Spleen (tissue), 11 donors: ENCODE results near the gene PDRG1. TPM values are rescaled to one million over a fixed set of nuclear protein-coding genes. Genes with fewer than 3 reads are reported as not detected.

Source experiments
- DNase-seq: peaks from one replicate; pipeline ENCODE4 v3.0.0-alpha.2; 2020
- H3K27ac ChIP-seq, 8 donors: fragments of 200-600 bp; sonication (generic) in 7 of 8; 1 replicate in 4 of 8; 2 replicates in 4 of 8; pipeline versions ENCODE4 v1.5.0 to v1.8.0; 2016 to 2021; ENCODE audit warnings: inconsistent platforms in 4 of 8, mild to moderate bottlenecking in 4 of 8, moderate library complexity in 1 of 8
- H3K27me3 ChIP-seq, 7 donors: fragments of 200-600 bp; sonication (generic) in 6 of 7; replicated peaks in 1 of 7; 1 replicate in 4 of 7; 2 replicates in 3 of 7; pipeline versions ENCODE4 v1.5.0 to v1.8.0; 2016 to 2021; ENCODE audit warnings: inconsistent platforms in 3 of 7, mild to moderate bottlenecking in 1 of 7
- H3K36me3 ChIP-seq, 6 donors: fragments of 200-600 bp; sonication (generic) in 5 of 6; 1 replicate in 4 of 6; 2 replicates in 2 of 6; pipeline versions ENCODE4 v1.5.0 to v1.8.0; 2016 to 2021; ENCODE audit warnings: inconsistent platforms in 2 of 6
- H3K4me1 ChIP-seq, 6 donors: fragments of 200-600 bp; sonication (generic) in 5 of 6; 1 replicate in 3 of 6; 2 replicates in 3 of 6; pipeline versions ENCODE4 v1.5.0 to v1.8.0; 2016 to 2021; ENCODE audit warnings: inconsistent platforms in 3 of 6
- H3K4me3 ChIP-seq, 8 donors: fragments of 200-600 bp; sonication (generic) in 7 of 8; 1 replicate in 4 of 8; 2 replicates in 4 of 8; pipeline versions ENCODE4 v1.5.0 to v1.8.0; 2016 to 2021; ENCODE audit warnings: inconsistent platforms in 4 of 8, mild to moderate bottlenecking in 4 of 8, moderate library complexity in 2 of 8
- H3K9me3 ChIP-seq, 8 donors: fragments of 200-600 bp; sonication (generic) in 7 of 8; 1 replicate in 4 of 8; 2 replicates in 4 of 8; pipeline versions ENCODE4 v1.5.0 to v1.8.0; 2016 to 2021; ENCODE audit warnings: inconsistent platforms in 4 of 8
- CTCF ChIP-seq, 11 experiments: fragments of 200-600 bp in 7 of 11; fragments of 450-650 bp in 4 of 11; sonication (generic) in 4 of 11; IDR thresholded peaks in 8 of 11; conservative IDR thresholded peaks in 3 of 11; 1 replicate in 7 of 11; 2 replicates in 4 of 11; pipeline versions ENCODE4 v1.4.0 to v1.8.0; 2016 to 2021; ENCODE audit warnings: antibody characterized with exemption in 11 of 11, inconsistent platforms in 4 of 11, mild to moderate bottlenecking in 1 of 11
- POLR2A ChIP-seq, 3 donors: fragments of 450-650 bp; IDR thresholded peaks; one replicate each; pipeline ENCODE4 v1.5.1; 2017; ENCODE audit warnings: antibody characterized with exemption in 3 of 3, mild to moderate bottlenecking in 1 of 3
- POLR2AphosphoS5 ChIP-seq, 3 donors: sonication (generic); formaldehyde crosslinking; IDR thresholded peaks; one replicate each; pipeline ENCODE4 v1.5.1; 2017; ENCODE audit warnings: antibody characterized with exemption in 3 of 3
- whole genome bisulfite sequencing, 5 donors: extraction: QIAGEN DNeasy Blood & Tissue Kit in 3 of 5; methylation state at CpG; one replicate each; pipeline versions ENCODE4 v1.1.5 to v1.1.7; 2013 to 2018; 5-methylcytosine and 5-hydroxymethylcytosine counted together
- intact Hi-C: fragments of 100-400 bp; cut with DNase I; formaldehyde crosslinking; loops from one replicate; pipeline ENCODE4 v1.15.0; 2023; ENCODE audit warnings: low total_unique reads
- polyA plus RNA-seq, 3 donors: library from polyadenylated mRNA; stranded (reverse); fragments of 200-250 nt; gene quantifications; one replicate each; pipeline ENCODE4 v1.2.1, GENCODE V29; 2013
- total RNA-seq, 7 donors: library from RNA; depleted of rRNA in 3 of 7; stranded (reverse); fragments of >200 nt in 3 of 7; fragmentation: NEBNext Ultra II Directional in 4 of 7; extraction: Animal tissue kit (Norgen Biotek cat#: 25700) in 4 of 7; gene quantifications; one replicate each; pipeline versions ENCODE4 v1.1.0 to v1.2.1, GENCODE V29; 2016 to 2021
- donor health status: healthy with polysubstance abuse.
- donor health status: DM: no; HTN: no; CAD: no; lungs with moderate emphysema.
- donor health status: DM: no; HTN: no; CAD: no.
- donor health status: Bipolar disorder and iron deficiency.
- donor health status: healthy.
- donor health status: DM: no; HTN: no; CAD: no.
- donor health status: DM: yes; HTN: yes; CAD: no.

Gene PDRG1
- total and polyA plus RNA-seq, 10 donors, result 8.2 to 21.1 (median 11.2) TPM

DNA sequence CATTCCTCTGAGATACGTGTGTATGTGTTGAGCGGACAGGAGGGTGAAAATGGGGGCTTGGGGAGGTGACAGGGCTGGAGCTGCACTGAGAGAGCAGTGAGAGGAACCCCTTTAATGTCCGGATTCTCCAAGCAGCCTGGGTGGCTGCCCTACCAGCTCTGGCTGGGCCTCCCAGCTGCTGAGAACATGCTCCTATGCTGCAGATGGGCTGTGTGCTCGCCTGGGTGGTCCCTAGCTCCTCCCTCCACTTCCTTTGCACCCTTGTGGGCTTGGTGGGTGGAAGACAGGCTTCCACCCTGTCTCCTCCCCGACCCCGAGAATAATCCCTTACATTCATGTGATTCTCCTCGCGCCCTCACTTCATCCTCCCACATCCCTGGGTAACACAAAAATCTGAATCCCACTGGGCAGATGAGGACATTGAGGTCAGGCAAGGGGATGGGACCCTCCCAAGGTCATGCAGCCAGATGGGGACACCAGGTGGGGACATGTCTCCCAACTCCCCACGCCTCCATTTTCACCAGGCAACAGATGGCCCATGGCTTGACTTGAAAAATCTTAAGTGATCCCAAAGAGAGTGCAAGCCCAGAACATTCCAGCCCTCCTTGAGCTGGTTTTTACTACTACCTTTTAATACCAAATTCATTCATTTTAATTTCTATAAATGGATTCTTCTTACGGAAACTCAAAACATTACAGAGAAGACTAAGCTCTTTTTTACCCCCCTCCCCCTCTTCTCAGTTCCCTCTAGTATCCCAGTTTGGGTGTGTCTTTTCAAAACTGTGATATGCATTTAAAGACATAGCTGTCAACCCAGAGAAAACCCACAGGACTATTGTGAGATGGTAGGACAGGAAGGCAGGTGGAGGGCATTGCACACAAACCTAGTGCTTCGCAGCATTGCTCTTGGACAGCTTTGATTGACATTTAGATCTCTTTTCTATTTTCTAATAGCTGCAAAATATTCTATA is 5.0 kb upstream of the PDRG1 start:
- Histone ChIP-seq H3K9me3 (no peaks in the 10 kb centered on the region), H3K4me1 (peaks cover 0 to 7% (median 2%) of the 10 kb centered on the region in 6 donors), H3K27me3 (peaks cover 0 to 17% (median 0%) of the 10 kb centered on the region in 7 donors), H3K27ac (no peak overlapping the region), H3K4me3 (no peak overlapping the region), H3K36me3 (no peaks in the 10 kb centered on the region)
- intact Hi-C loops, result loop anchor here (10.0 kb wide), 1 partner anchor 102 kb away; no protein-coding TSS in a partner anchor
- no peak for DNase-seq
- TF ChIP-seq CTCF (IDR thresholded peaks at IDR 0.05 in 8 of 11, conservative IDR thresholded peaks at IDR 0.05 in 3 of 11), result no peak
- no peak for TF ChIP-seq POLR2A (IDR thresholded peaks at IDR 0.05)
- no peak for TF ChIP-seq POLR2AphosphoS5 (IDR thresholded peaks at IDR 0.05)
- WGBS, 5 donors, result 52 to 59% (median 56%) methylated on average over 11 of the region's 11 CpGs

DNA sequence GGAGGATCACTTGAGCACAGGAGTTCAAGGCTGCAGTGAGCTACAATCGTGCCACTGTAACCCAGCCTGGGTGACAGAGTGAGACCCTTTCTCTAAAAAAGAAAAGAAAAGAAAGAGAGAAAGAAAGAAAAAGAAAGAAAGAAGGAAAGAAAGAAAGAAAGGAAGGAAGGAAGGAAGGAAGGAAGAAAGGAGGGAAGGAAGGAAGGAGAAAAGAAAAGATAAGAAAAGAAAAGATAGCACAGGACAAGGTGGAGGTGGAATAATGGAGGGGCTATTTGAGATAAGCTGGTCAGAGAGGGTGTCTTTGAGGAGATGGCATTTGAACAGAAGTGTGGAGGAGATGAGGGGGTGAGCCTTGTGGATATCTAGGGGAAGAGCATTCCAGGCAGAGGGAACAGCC is 2.7 kb upstream of the PDRG1 start:
- DNase-seq, result no peak
- 58 to 77% (median 64%) methylated on average over 1 of the region's 1 CpG for WGBS, 5 donors
- Histone ChIP-seq H3K36me3 (peaks cover 0 to 8% (median 3%) of the 10 kb centered on the region in 6 donors), H3K9me3 (no peaks in the 10 kb centered on the region), H3K4me1 (peaks cover 11 to 27% (median 21%) of the 10 kb centered on the region in 6 donors), H3K27ac (no peak overlapping the region), H3K4me3 (no peak overlapping the region), H3K27me3 (peaks cover 0 to 17% (median 0%) of the 10 kb centered on the region in 7 donors)
- TF ChIP-seq CTCF (IDR thresholded peaks at IDR 0.05 in 8 of 11, conservative IDR thresholded peaks at IDR 0.05 in 3 of 11) (no peak), POLR2A (IDR thresholded peaks at IDR 0.05) (no peak), POLR2AphosphoS5 (IDR thresholded peaks at IDR 0.05) (no peak)
- intact Hi-C loops, result loop anchor here (10.0 kb wide), 1 partner anchor 100 kb away; no protein-coding TSS in a partner anchor

DNA sequence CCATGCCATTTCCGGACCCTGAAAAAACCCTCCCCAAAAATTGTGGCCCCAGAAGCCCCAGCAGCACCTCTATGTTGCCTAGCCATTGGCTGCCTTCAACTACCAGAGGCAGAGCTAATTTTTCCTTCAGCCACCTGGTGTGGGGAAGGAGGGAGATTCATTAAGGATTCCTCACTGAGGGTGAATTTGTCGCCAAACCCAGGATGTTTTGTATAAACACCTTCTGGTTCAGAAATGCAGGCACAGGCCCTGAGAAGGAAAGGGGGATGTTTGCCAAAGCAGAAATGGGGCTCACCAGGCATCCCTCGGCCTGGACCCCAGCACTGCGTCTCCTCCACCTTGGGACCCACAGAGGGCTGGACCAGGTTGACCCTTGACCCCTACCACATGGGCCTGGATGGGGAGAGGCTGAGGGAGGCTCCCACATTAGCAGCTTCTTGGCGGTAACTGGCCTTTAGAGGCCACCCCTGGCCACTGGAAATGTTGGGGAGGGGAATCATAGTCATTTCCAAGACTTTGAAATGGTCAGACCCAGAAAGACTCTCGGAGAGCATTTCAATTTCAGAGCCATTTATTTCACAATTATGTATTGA is 1.8 kb upstream of the PDRG1 start:
- no peak for TF ChIP-seq POLR2AphosphoS5 (IDR thresholded peaks at IDR 0.05)
- no peak for TF ChIP-seq CTCF (IDR thresholded peaks at IDR 0.05 in 8 of 11, conservative IDR thresholded peaks at IDR 0.05 in 3 of 11)
- no peak for TF ChIP-seq POLR2A (IDR thresholded peaks at IDR 0.05)
- no peak for DNase-seq
- peaks cover 0 to 17% (median 11%) of the 10 kb centered on the region in 6 donors for H3K36me3 ChIP-seq
- intact Hi-C loops, result loop anchor here (10.0 kb wide), 1 partner anchor 99 kb away; no protein-coding TSS in a partner anchor
- H3K27ac ChIP-seq, result no peak overlapping the region
- no peak overlapping the region for H3K4me3 ChIP-seq
- peaks cover 0 to 16% (median 0%) of the 10 kb centered on the region in 7 donors for H3K27me3 ChIP-seq
- 84 to 91% (median 88%) methylated on average over 6 of the region's 6 CpGs for WGBS, 5 donors
- H3K4me1 ChIP-seq, result peaks cover 11 to 33% (median 25%) of the 10 kb centered on the region in 6 donors
- no peaks in the 10 kb centered on the region for H3K9me3 ChIP-seq
